HG03045 (cell line): ENCODE measurements around the gene OTOP3.
"Not testable (repeated sequence)": the region's sequence is repeated elsewhere in the genome, so short reads cannot be mapped to it uniquely, and the experiment has no call there.

Experiments used
- ATAC-seq: cut with Tn5 transposase; IDR thresholded peaks from one replicate; pipeline ENCODE4 v1.9.1; 2021; ENCODE audit warnings: mild to moderate bottlenecking, moderate library complexity; ENCODE audit not compliant: unreplicated experiment

The OTOP3 gene

GRCh38 chr17:74981318-74981978 lies 45.8 kb downstream of the OTOP3 start:
- ATAC-seq, result no peak

GRCh38 chr17:74981979-74982662 lies 46.4 kb downstream of the OTOP3 start:
- ATAC-seq, result no peak

- ATAC-seq, result not testable (repeated sequence)
These were observed 47.1 kb downstream of the OTOP3 start for GRCh38 chr17:74982663-74983313.

GRCh38 chr17:74986206-74986576 lies 50.5 kb downstream of the OTOP3 start:
- ATAC-seq, result no peak

GRCh38 chr17:74987418-74987908 lies 51.8 kb downstream of the OTOP3 start, which contains the start of gene CDR2L:
Gene CDR2L, plus strand, starts transcription at chr17:74987632. Its CDS starts 412 bp downstream, at chr17:74988044.
- ATAC-seq, result peak; percentile 97

GRCh38 chr17:74987909-74988711 lies 52.4 kb downstream of the OTOP3 start:
- ATAC-seq, result peak; percentile 40

GRCh38 chr17:74990581-74991105 lies 54.9 kb downstream of the OTOP3 start:
- no peak for ATAC-seq

- ATAC-seq, result no peak
These were observed 56.5 kb downstream of the OTOP3 start for GRCh38 chr17:74992223-74992622.

GRCh38 chr17:74994440-74994839 lies 58.7 kb downstream of the OTOP3 start:
- ATAC-seq, result no peak

- no peak for ATAC-seq
These were observed 60.1 kb downstream of the OTOP3 start for GRCh38 chr17:74995847-74996246.

- no peak for ATAC-seq
These were observed 63.1 kb downstream of the OTOP3 start for GRCh38 chr17:74998783-74999182.

GRCh38 chr17:74999523-74999922 lies 63.8 kb downstream of the OTOP3 start:
- ATAC-seq, result no peak
